ENCODE data around the gene CEP126. TPM values are rescaled to one million over a fixed set of nuclear protein-coding genes. Genes with fewer than 3 reads are reported as not detected.

The CEP126 gene
- total RNA-seq, 1 experiment from 2014 or later, result 0.86 TPM

GRCh38 chr11:102010776-102011494 is 96.1 kb downstream of the CEP126 start:
- DNase-seq (ENCODE audit: low read depth), result peak; percentile 95

- DNase-seq (ENCODE audit: low read depth), result peak; percentile 51
These were observed 98.1 kb downstream of the CEP126 start for GRCh38 chr11:102012946-102013345.

GRCh38 chr11:102014756-102015155 is 99.9 kb downstream of the CEP126 start:
- no peak for DNase-seq (ENCODE audit: low read depth)

- DNase-seq (ENCODE audit: low read depth), result no peak
These were observed 102.2 kb downstream of the CEP126 start for GRCh38 chr11:102017026-102017425.

- no peak for DNase-seq (ENCODE audit: low read depth)
These were observed 111.4 kb downstream of the CEP126 start for GRCh38 chr11:102026217-102026616.

GRCh38 chr11:102026959-102027358 is 112.1 kb downstream of the CEP126 start:
- DNase-seq (ENCODE audit: low read depth), result peak; percentile 6

- no peak for DNase-seq (ENCODE audit: low read depth)
These were observed 121.9 kb downstream of the CEP126 start for GRCh38 chr11:102036757-102037156.

GRCh38 chr11:102046841-102047240 is 132.0 kb downstream of the CEP126 start:
- DNase-seq (ENCODE audit: low read depth), result no peak

GRCh38 chr11:102047305-102047924 is 132.6 kb downstream of the CEP126 start, which contains the start of gene CFAP300:
CFAP300 (plus strand) TSS chr11:102047437; CDS start chr11:102047471, 34 bp downstream.
- peak; percentile 83 for DNase-seq (ENCODE audit: low read depth)

Other genes with a start within 250 kb of the CEP126 start
- gene ANGPTL5, start 1.5 kb downstream of the CEP126 start, total RNA-seq (2014; rRNA removed; shearing (Covaris generic)), result not detected in 2 replicates
- 2.5 and 5.6 TPM in 2 replicates for gene CFAP300, start 132.4 kb downstream of the CEP126 start, total RNA-seq (2014; rRNA removed; shearing (Covaris generic))
- 61.6 and 79.6 TPM in 2 replicates for gene YAP1, start 195.4 kb downstream of the CEP126 start, total RNA-seq (2014; rRNA removed; shearing (Covaris generic))

Measured in M059J (cell line).